ENCODE data around the gene ACOT7.
A peak's percentile ranks its signal among the peaks of the same experiment; 100 is the strongest.
"Not testable (repeated sequence)": the region's sequence is repeated elsewhere in the genome, so short reads cannot be mapped to it uniquely, and the experiment has no call there.

The ACOT7 gene, protein sequence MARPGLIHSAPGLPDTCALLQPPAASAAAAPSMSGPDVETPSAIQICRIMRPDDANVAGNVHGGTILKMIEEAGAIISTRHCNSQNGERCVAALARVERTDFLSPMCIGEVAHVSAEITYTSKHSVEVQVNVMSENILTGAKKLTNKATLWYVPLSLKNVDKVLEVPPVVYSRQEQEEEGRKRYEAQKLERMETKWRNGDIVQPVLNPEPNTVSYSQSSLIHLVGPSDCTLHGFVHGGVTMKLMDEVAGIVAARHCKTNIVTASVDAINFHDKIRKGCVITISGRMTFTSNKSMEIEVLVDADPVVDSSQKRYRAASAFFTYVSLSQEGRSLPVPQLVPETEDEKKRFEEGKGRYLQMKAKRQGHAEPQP

DNA sequence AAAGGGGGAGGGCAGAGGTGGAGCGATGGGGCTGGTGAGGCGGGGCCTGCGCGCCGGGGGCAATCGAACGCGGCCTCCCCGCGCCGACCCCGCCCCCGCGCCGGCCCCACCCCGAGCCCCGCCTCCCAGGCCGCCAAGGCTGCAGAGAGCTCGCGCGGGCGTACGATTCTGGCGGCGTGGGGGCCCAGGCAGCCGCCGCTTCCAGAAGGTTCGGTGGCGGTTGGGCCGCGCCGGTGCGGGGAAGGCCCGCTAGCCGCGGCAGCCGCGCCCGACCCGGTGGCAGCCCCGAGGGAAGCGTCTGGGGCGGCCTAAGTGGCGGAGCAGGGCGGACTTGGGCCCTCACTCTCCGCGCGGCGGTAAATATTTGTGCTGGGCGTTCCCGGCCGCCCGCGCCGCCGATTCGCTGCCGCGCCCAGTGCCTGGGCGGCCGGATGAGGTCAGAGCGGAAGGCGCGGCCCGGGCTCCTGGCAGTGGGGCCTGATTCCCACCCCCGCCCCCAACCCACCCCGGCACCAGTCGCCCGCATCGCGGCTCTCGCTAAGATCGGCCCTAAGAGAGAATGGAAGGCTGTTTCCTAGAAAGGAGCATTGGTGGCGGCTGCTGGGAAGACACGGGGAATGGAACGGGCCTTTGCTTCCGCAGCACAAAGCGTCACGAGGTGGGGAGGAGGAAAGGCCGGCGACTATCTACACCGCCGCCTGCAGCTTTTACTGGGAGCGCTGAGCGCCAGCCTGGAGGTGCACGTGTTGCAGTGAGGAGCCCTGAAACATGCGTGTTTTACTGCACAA is at the start of gene ACOT7:
Gene ACOT7, minus strand, starts transcription at position 368 of the 788 bp plus-strand sequence. CDS start 368 bp downstream, outside the sequence.
- peak; percentile 85 for DNase-seq

DNA sequence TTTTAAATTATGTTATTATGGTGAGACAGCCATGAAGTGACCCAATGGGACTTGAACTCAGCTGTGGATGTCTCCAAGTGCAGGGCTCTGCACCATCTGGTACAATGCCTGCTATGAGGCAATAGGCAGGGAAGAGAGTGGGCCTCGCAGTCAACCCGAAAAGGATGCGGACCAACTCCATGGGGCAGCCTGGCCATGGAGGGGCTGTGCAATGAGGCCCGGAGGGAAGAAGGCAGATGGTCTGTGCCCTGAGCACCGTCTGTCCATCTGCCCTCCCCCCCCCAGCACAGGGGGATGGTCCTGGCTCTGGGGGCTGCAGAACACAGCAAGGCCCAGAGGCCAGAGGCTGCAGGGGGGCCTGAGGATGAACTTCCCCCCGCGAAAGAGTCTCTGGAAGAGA is 48.0 kb upstream of the ACOT7 start:
- no peak for DNase-seq

DNA sequence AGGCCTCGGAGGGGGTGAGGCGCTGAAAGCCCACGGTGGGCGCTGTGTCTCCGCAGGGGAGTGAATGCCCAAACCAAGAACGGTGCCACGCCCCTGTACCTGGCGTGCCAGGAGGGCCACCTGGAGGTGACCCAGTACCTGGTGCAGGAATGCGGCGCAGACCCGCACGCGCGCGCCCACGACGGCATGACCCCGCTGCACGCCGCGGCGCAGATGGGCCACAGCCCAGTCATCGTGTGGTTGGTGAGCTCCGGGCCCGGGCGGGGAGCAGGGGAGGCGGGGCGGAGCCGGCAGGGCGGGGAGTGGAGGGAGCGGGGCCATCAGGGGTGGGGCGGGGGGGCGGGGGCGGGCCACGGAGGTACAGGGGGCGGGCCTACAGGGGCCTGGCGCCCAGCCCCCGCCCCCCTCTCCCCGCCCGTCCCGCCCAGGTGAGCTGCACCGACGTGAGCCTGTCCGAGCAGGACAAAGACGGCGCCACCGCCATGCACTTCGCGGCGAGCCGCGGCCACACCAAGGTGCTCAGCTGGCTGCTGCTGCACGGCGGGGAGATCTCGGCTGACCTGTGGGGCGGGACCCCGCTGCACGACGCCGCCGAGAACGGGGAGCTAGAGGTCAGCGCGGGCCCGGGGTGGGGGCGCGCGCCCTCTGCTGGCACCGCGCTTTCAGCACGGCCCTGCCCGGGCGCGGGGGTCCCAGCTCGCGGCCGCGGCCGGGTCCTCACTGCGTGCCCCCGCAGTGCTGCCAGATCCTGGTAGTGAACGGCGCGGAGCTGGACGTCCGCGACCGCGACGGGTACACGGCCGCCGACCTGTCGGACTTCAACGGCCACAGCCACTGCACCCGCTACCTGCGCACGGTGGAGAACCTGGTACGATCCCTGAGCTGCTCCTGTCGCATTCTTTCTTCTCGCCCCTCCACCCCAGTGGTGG is 46.9 kb upstream of the ACOT7 start:
- peak; percentile 56 for DNase-seq

DNA sequence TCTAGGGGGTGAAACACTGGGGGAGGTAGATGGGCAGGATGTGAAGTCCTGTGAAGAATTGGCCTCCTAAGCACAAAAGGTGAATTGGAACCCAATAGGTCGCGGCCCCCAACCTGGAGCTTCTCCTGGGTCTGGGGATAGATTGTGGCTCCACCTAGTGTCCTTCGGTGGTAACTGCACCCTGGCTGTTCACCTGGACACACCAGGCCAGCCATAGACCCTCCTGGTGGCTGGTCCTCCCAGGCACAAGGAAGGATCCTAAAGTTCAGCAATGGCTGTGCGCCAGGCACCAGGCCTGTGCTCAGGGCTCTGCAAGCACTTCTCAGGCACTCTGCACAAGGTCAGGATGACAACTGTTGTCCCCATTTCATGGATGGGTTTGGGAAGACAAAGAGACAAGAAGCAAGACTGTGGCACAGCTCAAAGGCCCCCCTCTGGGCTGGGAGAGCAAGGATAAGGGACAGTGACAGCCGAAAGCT is 44.5 kb upstream of the ACOT7 start:
- peak; percentile 70 for DNase-seq

DNA sequence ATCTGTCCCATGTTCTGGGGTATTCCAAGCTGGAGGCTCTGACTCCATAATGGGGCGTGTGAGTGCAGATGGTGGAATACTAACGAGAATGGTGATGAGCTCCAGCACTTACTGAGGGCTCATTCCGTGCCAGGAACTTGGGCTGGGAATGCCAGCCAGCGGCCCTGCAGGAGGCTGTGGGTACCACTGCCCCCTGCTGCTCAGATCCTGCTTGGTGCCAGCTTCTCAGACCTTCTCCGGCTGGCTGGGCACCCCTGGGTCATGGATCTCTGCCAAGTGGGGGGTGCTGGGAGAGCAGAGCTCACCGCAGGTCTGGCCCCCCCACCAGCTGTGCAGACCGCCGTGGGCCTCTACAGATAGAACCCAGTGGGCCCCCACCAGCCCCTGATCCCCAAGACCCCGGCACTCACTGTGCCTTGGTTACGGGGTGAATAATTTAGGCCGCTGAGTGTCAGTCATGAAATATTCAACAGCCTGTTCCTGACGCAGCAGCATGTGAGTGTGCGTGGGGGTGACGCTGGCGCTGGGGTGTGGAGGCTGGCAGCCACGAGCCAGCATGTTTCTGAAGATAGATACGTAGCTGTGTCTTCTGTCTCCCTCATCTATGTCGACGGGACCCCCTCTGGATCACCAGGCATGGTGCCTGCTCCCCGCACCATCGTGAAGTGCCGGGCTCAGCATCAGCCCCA is 43.6 kb upstream of the ACOT7 start:
- DNase-seq, result peak; percentile 79

DNA sequence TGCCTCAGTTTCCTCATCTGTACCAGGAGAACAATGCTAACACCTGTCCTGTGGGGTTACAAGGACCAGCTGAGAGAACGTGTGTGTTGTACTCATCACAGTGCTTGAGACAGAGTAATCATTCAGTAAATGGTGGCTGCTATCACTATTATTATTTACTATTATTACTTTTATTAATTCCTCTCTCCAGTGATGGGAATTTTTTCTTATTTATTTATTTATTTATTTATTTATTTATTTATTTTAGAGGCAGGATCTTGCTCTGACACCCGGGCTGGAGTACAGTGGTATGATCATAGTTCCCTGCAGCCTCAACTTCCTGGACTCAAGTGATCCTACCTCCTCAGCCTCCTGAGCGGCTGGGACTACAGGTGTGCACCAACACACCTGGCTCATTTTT is 42.7 kb upstream of the ACOT7 start:
- not testable (repeated sequence) for DNase-seq

DNA sequence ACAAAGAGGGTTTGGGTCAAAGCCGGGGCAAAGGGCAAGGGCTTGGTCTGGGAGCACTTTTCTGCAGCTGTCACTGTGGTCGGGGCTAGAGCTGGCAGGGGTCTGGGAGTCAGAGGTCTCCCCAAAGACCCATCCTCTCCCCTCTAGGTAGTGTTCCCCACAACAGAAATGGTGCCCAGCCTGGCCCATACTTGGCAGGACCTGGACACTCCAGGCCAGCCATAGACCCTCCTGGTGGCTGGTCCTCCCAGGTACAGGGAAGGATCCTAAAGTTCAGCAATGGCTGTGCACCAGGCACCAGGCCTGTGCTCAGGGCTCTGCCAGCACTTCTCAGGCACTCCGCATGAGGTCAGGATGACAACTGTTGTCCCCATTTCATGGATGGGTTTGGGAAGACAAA is 42.0 kb upstream of the ACOT7 start:
- no peak for DNase-seq

DNA sequence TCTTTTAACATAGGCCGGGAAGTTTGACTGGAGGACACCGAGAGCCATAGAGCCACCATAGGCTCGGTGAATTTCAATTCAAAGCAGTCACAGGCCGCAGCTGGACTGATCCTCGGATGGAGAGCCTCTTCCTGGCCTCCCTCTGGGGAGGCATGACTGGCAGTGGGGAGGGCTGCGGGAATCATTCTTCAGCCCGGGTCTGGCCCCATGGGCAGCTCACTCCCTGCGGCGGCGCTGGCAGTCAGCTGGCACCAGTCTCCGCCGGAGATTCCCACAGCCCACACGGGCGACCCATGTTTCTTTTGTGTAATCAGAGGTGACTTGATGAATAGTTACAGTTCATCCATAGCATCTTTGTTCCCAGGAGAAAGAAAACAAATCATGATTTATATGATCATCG is 41.6 kb upstream of the ACOT7 start:
- DNase-seq, result no peak

DNA sequence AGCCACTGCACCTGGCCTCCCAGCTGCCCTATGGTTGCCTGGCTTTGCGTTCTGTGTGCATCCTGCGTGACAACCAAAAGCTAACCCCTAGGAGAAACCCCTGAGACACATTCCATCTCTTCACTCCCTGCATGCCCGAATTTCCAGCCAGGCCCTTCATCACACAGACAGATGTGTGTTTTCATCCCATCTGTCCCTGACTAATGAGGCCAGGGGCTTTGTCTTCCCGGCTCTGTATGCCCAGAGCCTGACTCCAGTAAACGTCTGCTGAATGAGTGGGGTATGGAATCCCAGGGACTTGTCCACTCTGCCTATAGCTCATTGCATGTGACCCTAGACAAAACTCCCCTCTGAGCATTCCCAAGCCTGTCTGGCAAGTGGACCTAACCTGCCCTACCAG is 40.6 kb upstream of the ACOT7 start:
- no peak for DNase-seq

DNA sequence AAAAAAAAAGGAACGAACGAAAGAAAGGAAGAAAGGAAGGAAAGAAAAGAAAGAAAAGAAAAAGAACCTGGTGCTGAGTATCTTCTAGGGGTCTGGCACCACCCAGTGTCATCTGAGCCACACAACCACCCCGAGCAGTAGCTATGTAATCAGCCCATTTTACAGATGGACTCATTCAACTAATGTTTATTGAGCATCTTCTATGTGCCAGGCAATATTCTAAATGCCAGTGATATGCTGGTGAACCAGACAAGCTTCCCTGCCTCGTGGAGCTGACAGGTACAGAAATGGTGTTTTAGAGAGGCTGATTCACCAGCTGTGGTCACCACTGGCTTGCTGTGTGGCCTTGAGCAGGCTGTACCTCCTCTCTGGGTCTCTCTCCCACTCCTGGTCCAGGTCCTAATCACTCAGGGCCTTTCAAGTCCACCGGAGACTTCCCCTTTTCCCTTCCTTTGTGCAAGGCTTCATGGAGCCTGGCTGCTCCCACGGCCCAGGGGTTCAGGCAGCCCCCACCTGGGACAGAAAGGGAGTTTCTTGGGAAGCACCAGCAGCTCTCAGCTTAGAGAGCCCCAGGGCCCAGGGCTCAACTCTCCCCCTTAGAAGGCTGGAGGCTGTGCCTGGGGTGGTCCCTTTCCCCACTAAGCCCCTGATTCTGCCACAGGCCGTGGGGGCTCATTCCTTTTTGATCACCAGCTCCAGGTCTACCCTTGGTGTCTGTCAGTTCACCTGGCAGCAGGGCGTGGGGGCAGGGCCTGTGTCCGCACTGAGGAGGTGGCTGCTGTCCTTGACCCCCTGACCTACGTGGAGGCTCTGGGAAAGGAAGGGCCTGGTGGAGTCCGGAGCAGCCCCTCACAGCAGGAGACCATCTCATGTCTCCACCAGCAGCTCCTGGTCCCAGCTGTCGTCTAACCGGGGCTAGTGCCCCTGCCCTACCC is 38.3 kb upstream of the ACOT7 start:
- not testable (repeated sequence) for DNase-seq

DNA sequence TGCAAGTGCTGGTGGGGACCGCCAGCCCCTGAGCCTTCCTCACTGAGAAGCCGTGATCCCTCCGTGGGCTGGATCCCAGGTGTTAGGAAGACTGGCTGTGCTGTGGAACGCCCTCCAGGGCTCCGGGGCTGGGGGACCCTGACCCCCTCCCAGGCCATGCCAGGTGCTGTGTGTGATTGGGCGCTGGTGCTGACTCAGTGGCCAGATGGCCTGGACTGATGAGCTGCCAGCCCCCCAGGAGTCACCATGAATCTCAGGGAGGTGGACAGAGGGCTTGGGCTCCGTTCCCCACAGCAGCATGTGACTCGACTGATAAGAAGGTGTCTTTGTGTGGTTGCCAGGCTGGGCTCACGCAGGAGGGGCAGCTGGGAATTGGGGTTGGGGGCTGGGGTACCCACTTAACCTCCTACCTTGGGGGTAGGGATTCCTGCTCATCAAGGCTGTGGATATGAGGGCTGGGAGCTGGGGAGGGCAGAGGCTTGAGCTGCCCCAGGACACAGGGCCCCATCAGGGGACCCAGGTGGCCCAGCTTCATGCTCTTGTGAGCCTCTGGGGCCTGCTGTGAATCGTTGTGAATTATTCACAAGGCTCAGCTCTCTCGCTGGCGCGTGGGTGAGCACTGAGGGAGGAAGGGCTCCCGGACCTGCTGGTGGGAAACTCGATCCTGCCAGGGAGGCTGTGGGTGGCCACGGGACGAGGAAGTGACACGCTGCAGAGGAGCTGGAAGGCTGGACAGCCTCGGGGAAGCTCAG is 36.3 kb upstream of the ACOT7 start:
- DNase-seq, result not testable (repeated sequence)

DNA sequence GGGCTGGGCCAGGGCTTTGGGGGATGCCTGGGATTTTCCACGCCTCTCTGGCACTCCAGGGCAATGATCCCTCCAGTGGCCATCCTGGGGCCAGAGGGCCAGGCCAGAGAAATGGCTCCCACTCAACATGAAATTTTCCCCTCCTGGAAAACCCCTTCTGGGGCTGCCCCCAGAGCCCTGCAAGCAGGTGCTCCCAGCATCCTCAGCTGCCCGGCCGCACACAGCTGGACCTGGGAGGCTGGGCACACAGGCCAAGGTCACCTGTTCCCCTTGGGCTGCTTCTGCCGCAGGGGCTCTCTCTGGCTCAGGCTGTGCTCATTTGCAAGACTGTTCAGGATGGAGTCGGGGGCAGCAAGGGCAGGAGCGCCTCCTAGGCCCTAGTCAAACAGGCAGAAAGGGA is 34.9 kb upstream of the ACOT7 start:
- DNase-seq, result not testable (repeated sequence)

DNA sequence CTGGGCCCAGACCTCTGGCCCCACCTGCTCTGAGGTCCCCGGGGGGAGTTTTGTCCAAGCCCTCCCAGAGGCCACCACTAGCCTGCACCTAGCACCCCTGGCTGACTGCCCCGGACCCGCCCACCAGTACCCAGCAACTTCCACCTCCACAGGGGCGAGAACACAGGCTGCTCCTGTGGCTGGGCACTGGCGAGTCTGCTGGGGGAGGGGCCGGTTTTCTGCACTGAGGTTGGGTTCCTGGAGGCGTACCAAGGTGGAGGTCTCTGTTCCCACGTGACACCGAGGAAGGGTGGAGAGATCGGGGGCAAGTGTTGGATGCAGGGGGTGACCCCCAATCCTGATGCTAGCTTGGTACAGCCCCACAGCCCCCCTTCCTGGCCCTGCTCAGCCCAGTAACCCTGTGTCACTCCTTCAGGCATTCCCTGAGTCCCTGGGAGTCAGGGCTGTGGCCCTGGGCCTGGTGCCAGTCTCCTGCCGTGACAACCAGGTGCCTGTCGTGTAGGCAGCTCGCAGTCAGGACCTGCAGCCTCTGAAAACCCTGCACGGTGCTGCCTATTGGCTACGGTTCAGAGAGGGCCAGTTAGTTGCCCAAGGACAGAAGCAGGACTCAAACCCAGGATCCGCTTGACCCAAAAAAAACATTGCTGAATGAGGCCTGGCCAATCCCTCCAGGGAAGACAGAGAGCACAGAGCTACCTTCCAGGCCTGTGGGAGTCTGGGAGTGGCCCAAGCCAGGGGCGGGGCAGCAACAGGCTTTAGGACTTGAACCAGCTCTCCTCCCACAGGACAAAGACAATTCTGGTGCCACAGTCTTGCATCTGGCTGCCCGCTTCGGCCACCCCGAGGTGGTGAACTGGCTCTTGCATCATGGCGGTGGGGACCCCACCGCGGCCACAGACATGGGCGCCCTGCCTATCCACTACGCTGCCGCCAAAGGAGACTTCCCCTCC is 34.1 kb upstream of the ACOT7 start:
- no peak for DNase-seq

DNA sequence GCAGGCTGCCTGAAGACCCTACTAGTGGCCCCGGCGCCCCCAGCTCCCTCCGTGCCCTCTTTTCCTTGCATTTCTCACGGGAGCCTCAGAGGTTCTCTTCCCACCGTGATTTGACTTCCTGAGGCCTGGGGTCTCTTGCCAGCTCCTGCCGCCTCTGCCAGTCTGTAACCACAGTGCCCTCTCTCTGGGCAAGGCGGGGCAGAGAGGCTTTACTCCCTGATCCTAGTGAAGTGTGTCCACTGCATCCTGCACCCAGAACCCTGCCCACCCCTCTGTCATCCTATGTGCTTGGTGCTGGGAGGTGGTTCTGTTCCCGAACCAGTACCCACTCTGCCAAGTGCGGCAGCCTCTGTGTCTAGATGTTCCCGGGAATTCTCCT is 33.4 kb upstream of the ACOT7 start:
- DNase-seq, result no peak

DNA sequence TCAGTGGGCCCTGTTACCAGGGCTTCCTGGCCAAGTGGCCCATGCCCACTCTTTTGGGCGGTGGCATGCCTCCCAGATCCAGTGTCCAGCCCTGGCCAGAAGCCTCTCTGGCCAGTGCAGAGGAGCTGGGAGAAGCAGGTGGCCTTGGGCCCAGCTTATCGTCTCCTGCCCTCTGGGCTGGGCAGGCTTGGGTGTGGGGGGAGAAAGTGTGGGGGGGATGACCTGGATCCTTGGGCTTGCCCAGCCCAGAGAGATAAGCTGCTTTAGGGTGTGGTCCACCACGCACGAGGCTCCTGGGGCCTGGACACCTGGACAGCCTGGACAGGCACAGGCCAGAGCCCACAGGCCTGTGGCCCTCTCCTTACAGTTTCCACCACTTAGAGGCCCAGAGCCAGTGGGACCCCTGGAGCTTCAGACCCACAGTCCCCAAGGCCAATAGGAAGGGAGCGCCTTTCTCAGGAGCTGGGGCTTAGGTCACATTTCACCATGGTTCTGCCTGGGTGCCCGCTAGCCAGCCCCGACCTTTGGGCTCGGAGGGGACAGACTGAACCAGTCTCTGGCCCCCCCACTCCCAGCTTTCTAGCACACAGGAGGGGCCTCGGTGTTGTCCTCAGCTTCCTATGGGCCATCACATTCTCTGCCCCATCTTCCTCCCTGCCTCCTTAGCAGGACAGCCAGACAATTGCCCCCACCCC is 32.9 kb upstream of the ACOT7 start:
- DNase-seq, result no peak

DNA sequence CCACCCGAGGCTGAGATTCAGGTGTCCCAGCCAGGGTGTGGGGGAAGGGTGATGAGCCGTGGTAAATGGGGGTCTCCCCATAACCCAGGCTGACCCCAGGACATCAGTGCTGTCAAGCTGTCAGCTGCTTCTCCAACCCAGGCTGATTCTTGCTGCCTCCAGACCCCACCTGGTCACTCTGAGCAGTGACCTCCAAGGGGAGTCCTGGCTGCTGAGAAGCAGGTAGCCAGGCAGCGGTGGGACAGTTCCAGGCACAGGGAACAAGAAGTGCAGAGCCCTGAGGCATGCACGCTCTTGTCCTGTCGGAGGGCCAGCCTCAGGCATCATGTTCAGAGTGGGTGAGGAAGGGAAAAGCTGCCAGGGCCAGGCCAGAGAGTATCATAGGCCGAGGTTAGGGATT is 32.1 kb upstream of the ACOT7 start:
- DNase-seq, result no peak

DNA sequence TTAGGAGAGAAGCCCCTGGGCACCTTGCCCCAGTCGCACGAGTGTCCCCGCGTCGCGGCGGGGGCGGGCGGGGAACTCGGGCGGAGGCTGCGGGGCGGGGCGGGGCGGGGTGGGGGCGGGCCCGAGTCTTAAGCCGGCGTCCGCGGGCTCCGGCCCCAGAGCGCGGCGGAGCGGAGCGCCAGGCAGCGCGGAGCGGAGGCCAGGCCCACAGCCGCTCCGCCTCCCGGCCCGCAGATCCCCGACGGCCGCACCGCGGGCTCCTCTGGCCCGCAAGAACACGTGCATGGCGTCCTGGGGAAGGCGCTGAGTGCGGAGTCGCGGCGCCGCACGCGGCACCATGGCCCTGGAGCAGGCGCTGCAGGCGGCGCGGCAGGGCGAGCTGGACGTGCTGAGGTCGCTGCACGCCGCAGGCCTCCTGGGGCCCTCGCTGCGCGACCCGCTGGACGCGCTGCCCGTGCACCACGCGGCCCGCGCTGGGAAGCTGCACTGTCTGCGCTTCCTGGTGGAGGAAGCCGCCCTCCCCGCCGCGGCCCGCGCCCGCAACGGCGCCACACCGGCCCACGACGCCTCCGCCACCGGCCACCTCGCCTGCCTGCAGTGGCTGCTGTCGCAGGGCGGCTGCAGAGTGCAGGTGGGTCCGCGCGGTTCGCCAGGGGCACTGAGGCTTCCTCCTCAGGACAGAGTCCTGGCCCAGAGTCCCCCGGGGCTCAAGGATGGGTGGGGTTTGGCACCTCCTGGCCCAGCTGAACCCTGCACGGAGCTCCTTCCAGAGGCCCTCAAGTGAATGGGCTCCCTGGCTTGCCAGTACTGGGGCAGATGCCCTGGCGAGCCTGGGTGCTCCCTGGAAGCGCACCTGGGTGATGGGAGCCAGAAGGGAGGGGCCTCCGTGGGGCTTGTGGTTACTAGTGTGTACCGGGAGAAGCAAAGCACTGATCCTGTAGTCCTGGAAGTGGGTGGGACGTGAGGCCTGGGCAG is 31.3 kb upstream of the ACOT7 start, which contains the start of gene ESPN:
Gene ESPN, plus strand, starts transcription at position 158 of the 975 bp plus-strand sequence. Its CDS starts 180 bp downstream, at position 338.
- DNase-seq, result no peak

Measured in NCI-H1105 (cell line).